Measurements from ENCODE around the gene COLEC12.
"Not testable (repeated sequence)": the region's sequence is repeated elsewhere in the genome, so short reads cannot be mapped to it uniquely, and the experiment has no call there.

Gene COLEC12

DNA sequence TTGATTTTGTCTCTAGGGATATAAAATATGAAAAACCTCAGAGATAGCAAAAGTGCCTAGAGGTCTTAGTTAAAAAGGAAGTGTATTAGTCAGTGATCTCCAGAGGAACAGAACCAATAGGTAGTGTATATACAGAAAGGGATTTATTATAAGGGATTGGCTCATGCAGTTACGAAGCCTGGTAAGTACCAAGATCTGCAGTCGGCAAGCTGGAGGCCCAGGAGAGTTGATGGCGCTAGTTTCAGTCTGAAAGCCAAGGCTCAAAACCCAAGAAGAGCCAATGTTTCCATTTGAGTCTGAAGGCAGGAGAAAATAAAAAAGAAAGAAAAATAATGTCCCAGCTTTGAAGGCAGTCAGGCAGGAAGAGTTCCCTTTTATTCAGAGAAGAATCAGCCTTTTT, 93.3 kb downstream of the COLEC12 start:
- no peak for DNase-seq

DNA sequence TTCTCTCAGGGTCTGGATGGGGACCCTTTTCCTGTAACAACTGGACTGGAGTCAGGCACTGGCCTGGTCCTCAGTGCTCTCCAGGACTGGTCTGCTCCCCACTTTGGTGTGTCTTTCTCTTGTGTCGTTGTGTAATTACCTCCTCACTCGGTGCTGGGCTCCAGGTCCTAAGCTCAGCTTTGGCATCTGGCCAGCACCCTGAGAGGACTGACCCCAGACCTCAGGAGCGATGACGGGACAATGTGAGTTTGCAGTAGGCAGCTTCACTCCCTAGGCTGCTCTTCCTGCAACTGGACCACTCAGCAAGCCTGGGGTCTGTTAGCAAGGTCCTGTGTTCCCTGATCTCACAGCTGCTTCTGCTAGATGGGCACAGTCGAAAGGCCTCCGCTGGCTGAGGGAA, 93.8 kb downstream of the COLEC12 start:
- no peak for DNase-seq

DNA sequence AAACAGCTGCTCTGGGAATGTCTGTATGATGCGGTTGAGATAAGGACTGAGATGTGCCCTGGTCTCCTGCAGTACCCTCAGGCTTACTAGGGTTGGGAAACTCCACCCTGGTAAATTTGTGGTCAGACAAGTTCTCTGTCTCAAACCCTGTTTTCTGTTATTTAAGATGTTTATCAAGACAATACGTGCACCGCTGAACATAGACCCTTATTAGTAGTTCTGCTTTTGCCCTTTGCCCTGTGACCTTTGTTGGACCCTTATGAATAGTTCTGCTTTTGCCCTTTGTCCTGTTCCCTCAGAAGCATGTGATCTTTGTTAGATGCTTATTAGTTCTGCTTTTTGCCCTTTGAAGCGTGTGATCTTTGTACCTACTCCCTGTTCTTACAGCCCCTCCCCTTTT, 95.5 kb downstream of the COLEC12 start:
- not testable (repeated sequence) for DNase-seq

DNA sequence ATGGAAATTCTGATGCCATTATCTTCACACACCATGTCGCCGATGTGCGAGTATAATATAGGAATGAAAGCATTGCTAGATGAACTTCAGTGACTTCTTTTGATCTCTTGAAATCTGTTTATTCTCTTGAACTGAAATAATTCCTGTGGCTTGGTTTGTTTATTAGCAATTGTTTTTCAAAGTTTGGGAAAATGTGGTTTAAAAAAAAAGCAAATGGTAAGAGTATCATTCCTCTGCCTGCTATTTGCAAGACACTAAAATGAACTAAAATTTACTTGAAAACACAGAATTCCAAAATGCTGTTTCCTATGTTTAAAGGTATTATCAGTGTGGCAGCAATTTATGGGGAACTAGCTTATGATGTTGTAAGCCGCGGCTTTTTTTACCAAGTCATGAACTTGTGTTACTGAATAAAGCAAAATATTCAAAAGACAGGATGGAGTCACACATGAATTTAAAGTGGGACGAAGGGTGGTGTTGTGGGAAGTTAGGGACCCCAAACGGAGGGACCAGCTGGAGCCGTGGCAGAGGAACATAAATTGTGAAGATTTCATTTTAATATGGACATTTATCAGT, 96.4 kb downstream of the COLEC12 start:
- DNase-seq, result no peak

DNA sequence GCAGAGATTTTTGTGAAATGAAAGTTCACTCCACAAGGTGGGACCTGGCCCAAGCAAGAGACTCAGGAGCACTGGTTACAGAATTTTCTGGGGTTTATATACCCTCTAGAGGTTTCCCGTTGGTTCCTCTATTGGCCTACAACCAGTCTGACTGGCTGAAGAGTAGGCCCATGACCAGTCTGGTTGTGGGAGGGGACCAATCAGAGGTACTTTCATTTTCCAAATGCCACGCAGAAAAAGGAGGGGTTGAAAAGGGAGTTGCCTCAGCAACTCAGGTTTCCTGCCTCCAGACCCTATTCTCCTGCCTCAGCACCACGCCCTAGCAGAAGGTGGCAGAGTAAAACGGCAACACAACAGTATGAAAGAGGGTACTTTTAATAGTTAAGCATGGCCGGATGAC, 98.4 kb downstream of the COLEC12 start:
- DNase-seq, result no peak

DNA sequence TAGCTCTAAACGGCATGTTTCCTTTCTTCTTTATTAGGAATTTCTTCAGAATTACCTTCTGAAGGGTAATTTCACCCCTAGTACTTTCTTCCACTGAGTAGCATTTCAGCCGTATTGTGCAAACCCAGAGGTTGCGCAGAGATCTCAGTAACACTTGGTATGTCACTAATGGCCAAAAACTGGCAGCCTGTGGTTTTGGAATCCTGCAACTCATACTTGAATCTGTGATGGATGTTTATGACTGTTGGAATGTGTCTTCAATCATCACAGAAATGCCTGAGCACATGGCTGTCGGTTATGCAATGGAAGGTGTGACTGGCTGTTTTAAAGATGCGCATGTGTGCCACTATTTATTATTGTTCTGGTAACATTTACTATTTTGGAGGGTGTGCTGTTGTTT, 100.0 kb downstream of the COLEC12 start:
- no peak for DNase-seq

DNA sequence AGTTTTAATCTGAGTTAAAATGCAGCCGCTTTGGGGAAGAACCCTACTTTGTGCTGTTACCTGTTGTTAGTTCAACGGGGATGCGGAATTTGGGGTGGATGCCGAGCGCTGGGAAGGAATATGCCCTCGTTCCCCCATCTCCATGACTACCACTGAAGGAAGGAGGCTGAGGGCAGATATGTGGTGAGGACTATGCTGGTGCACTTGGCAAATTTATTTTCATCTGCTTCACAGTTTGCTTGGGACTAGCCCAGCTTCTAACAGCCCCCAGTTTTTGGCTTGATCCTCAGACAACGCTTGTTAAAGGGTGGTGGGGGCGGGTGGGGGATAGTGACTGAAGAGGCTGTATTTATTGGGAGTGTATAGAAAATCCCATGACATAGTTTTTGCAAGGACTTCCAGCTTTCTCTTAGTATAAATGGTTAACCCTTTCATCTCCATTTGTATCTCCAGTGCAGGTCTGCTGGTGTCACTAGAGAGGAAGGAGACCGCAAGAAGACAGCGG, 100.8 kb downstream of the COLEC12 start:
- no peak for DNase-seq

DNA sequence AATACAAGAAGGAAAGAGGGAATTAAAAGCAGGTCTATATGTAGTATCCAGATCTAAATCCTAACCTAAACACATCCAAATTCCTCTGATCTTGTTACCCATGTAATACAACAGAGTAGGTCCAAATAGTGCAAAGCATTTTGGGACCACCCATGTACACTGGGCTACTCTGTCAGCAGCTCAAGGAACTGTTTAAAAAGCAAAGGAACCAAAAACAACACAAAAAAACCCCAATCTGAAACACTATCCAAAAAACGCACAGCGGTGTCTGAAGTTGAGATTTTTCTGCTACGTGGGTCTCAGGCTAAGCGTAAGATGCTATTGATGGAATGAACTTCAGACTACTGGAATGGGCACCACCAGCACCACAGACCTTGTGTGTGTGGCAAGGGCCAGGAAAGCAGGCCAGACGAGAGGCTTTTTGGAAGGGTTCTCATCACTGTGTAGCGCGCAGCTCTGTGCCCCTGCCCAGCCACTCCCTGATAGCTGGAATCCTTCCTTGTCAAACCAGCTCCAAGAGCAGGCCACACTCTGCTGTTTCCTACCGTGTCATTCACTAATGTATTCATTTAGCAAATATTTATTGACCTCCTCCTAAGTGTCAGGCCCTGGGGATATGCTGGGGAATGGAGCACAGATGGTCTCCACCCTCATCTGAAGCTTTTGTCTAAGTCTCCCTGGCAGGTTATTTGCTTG, 101.4 kb downstream of the COLEC12 start:
- DNase-seq, result peak; percentile 57

DNA sequence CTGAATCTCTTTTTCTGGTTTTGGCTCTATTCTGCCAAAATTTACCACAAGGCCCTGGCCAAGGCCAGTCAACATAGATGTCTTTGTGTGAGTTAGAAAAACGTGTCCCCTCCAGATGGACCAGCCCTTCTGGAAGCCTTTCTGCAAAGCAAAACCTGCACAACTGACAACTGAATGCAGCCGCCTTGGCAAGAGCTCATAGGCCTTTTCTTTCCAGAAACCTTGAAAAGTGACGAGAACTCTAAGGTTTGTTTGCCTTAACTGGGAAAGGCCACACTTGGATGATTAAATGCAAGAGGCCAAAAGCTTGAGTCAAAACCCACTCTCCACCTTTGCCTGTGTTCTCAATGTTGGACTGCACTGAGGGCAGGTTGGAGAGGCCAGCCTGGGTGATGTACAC, 103.9 kb downstream of the COLEC12 start:
- no peak for DNase-seq

DNA sequence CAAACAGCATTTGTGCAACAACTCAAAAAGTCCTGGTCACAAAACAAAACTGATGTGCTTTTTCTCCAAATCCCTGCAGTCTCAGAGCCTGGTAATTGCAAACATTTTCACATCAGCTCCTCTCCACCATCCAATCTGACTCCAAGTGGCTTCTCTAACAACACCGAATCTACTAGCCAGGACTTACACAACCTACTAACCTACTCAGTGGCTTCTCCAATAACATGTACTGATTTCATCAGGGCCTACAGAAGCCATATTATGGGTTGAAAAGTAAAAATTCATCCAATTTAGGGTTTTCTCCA, 104.3 kb downstream of the COLEC12 start:
- DNase-seq, result no peak

DNA sequence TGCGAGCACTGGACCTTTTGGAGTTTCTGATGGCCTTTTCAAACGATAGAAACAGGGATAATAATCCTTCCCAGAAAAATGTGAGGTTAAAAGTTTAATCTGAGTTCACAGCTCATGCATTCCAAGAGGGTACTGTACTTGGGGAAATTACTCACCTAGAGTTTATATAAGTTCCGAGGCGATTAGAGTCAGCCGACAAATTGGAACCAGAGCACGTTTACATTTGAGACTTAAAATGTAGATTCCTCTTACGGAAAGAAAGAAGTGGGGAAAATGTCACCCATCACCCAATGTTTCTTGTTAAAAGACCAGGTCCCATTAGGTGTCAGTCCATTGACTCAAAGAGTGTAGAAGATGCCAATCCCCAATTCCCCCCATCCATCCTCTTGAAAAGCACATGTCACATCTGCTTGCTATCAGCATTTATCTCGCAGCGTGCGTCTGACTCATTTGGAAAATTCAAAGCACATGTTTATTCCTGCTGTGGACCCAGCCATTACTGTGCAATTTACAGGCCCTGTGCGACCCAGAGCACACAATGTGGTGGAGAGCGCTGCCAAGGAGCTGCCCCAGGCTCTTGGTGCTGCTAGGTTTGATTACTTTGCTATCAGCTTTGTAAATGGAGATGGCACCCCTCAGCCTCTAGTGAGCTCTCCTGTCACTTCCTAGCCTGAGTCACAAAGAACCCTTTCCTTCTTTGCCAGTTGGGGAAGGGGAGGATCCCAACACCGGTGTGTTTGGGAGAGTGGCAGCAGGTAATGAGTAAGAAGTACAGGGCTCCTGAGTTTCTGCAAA, 104.8 kb downstream of the COLEC12 start:
- peak; percentile 85 for DNase-seq

DNA sequence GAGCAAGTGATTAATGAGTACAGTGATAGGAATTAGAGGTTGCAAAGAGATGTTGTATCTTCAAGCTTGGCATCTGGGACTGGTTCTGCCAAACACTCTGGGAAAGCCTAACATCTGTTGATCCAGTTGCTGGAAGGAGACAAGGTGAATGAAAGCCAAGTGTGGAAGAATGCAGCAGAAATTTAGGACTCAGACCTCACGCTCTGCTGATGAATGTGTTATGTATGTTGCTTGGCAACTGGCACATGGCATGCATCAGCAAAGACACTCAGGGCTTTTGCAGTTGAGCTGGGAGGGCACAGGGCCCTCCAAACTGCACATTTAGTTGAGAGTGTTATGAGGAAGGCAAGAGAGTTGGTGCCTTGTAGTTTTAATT, 105.5 kb downstream of the COLEC12 start:
- DNase-seq, result no peak

DNA sequence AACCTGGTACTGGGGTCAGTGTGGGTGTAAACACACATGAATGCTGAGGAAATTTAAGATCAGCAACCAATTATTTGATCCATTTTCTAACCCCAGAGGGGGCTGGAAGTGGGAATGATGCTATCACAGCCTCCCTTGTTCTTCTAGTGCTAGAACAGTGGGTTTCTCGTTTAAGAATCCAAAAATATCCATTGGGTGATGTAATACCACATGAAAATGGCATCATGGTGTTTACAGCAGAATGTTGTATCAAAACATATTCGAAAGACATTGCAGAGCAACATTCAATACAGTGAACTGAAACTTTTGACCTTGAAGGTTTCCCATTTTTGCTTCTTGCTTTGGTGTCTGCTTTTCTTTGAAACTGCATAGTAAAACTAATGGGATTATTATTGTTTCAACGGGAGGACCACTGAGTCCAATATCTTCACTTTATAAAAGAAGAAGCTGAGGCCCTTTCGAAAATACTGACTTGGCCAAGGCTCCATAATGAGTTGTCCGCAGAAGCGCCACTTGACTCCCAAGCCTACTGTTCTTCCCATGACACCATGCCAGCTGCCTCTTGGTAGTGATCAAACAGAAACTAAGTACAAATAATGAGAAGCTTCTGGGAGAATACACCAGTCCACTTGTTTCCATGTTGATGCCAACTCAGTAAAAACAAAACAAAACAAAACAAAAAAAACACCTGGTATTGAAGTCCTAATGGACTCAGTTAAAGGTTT, 106.1 kb downstream of the COLEC12 start:
- no peak for DNase-seq

DNA sequence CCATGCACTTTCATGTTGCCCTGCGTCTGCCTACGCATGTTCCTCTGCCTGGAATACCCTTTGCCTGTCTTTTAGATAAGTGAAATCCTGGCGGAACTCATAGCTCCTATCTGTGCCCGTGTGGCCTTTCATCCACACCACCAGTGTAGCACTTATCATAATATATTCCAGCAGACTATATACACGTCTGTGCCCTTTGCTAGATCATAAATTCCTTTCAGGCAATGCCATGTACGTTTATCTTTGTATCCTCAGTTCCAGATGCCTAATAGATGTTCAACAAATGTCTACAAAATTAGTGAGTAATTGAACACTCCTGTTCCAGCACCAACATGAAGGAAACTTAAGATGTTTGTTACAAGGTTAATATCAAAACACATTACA, 106.9 kb downstream of the COLEC12 start:
- DNase-seq, result no peak

DNA sequence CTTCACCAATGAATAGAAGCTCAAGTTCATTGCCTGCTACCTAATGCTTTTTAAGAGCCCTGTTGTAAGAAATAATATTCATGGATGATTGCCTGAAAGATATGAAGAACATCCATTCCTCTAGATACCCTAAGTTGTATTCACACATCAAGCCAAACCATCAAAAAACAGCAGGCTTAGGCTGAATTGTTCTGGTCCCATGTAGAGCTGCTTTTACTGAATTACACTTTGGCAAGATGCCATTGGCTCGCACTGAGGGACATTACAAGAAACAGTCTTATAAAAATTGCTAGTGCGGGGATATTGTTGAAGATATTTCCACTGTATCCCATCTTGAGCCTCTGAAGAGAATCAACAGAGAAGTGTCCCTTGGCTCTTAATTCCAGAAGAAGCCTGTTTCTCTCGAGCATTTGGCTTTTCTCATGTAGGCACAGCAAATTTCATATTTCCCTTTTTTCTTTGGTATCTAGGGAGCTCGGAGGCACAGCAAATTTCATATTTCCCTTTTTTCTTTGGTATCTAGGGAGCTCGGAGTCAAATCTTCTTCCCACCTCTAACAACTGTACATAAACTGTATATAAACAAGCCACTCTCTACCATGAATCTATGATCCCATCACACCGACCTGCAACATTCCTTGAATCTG, 107.5 kb downstream of the COLEC12 start:
- DNase-seq, result no peak

DNA sequence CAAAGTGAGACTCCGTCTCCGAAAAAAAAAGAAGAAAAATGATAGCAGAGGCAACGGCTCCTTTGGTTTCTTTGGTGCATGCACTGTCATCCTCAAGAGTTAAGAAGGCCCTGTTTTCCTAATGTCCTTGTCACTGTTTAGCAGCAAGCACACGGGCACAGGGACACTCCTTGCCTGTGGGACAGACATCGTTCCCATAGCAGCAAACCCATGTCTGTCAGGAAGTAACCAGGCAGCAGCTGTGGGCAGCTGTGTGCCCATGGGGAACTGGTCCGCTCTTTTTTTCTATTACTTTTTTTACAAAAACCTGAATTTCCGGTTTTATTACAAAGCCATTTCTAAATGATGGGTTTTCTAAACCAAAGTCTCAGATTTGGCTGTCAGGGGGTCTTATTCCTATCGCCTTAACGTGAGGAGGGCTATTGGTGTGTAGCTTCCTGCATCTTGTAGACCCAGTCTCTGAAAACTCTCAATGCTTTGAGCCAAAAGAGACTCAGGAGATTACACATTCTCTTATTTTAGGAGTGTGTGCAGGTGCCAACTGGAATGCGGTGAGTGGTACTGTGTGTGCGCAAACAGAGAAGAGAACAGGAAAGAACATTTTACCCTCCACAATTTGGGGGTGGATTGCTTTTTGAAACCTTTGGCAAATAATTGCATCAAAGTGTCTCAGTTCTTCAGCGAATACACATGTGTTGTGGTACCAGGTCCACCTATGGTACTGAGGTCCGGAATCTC, 109.6 kb downstream of the COLEC12 start:
- no peak for DNase-seq

DNA sequence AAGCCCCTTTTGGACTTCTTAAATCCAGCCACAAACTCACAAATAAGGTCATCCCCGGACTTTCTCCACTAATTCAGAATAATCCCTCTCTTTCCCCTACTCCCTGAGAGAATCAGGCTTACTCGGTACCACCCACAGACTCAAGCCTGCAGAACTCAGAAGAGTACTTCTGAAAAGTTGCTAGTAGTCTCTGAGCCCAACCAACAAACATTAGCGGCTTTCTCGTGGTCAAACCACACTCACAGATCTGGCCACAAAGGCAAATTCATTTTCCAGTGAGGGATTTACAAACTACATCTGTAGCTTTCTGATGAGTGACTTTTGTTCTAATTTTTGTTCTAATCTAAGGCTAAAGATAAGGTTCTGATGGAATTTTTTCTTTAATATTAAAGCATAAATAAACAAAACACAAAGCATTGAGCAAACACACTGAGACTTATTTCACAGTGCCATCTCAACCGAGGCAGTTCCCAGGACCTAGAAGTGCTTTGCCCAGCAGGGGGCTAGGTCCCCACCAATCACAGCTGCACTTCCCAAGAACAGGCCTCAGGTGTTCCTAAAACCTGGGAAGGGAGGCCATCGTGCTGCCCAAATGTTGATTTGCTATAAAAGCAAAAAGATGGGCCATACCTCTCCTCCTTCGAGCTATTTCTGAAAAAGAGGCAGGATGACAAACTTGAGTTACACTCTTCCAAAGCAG, 110.7 kb downstream of the COLEC12 start:
- DNase-seq, result no peak

DNA sequence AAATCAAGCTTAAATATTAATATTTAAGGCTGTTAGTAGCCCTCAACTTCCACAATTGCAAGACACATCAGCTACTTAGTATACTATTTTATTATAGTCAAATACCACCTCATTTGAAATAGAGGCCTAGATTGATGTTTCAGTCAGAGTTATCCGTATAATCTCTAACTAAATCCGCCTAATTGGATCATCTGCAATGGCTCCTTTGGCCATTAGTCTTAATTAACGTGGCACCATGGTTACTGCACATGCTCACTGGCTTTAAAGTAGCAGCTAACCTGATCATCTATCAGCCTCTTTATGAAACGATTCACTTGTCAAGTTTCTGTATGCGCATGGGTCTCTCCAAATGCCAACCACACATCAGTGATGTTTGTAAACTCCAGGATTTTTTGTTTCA, 112.3 kb downstream of the COLEC12 start:
- DNase-seq, result no peak

DNA sequence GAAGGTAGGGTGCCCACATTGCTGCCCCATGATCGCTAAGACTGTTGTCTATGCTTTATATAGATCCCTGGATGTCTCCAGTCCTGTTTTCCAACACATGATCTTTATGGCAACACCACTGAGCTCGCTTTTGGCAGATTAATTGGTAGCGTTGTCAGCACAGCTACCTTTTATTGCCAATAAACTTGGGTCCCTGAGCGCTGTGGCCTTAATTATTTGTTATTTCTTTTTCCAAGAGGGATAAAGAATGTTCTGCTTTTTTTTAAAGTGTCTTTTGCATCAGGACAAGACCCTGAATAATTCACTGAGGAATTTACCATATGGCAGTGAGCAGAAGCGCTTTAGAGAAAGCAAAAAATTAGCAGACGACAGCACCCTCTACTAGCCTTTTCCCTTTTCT, 113.5 kb downstream of the COLEC12 start:
- no peak for DNase-seq

DNA sequence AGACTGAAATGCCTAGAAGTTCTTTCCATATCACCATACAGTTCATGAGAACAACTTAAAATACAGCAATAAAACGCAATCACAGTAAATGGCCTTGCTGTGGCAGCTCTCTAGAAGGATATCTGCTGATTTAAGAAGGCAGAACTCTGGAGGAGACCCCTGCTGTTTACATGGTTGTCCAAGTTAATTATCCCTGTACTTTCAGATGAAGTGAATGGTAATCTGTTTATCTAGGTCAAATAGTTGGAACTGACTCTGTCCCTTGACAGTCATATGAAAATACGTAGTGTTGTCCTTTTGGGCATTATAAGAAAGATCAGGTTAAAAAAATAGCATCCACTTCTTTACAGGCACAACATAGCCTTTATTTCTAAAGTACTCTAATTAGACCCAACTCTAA, 115.6 kb downstream of the COLEC12 start:
- peak; percentile 31 for DNase-seq

DNA sequence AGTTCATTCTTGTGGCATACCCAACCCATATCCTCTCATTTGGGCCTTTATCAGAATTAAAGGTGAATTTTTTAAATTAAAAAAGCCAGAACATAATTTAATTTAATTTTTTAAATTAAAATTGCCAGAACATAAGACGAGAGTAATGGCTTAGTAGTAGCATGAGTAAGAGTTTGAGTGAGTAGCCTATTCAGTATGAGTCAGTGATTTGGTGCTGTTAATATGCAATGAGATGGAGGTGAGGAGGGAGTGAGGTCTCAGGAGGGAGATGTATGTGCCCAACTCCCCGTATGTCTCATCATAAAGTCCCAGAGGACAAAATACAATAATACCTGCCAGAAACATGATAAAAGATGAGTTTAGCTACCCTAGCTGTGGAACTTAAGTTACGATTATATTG, 117.4 kb downstream of the COLEC12 start:
- no peak for DNase-seq
